Neuronal stem cell (in vitro differentiated cells): ENCODE measurements around the gene THEM5.

Source experiments
- DNase-seq: peaks from one replicate; pipeline ENCODE4 v3.0.0-alpha.2; 2013; ENCODE audit warnings: low spot score
- H2AFZ ChIP-seq: one replicate; pipeline ENCODE4 v1.6.1; 2013; ENCODE audit warnings: mild to moderate bottlenecking, low read length, inconsistent platforms
- H2AK5ac ChIP-seq: 2 replicates; pipeline ENCODE4 v1.6.1; 2013; ENCODE audit warnings: low read depth, mild to moderate bottlenecking, inconsistent platforms, low read length, moderate library complexity, mixed read lengths
- H2BK120ac ChIP-seq: 2 replicates; pipeline ENCODE4 v1.6.1; 2013; ENCODE audit warnings: low read depth, mild to moderate bottlenecking, inconsistent platforms, low read length, moderate library complexity, mixed read lengths
- H2BK12ac ChIP-seq: one replicate; pipeline ENCODE4 v1.6.1; 2013; ENCODE audit warnings: low read length, inconsistent platforms
- H2BK15ac ChIP-seq: 2 replicates; pipeline ENCODE4 v1.6.1; 2013; ENCODE audit warnings: mild to moderate bottlenecking, low read length, inconsistent platforms, mixed read lengths
- H2BK5ac ChIP-seq: one replicate; pipeline ENCODE4 v1.6.1; 2013; ENCODE audit warnings: inconsistent platforms, mild to moderate bottlenecking, low read length, moderate library complexity
- H3K14ac ChIP-seq: one replicate; pipeline ENCODE4 v1.6.1; 2013; ENCODE audit warnings: low read length, inconsistent platforms
- H3K18ac ChIP-seq: 2 replicates; pipeline ENCODE4 v1.6.1; 2013; ENCODE audit warnings: low read length, inconsistent platforms
- H3K23ac ChIP-seq: 2 replicates; pipeline ENCODE4 v1.6.1; 2013; ENCODE audit warnings: low read depth, mild to moderate bottlenecking, mixed read lengths, low read length, inconsistent platforms; ENCODE audit not compliant: poor library complexity
- H3K27ac ChIP-seq: replicated peaks from 3 replicates; pipeline ENCODE4 v1.5.1; 2013; ENCODE audit warnings: low read length, inconsistent platforms
- H3K27me3 ChIP-seq, 3 experiments: 2 replicates each; pipeline ENCODE4 v1.6.1; 2013; ENCODE audit warnings: low read length in 3 of 3, mild to moderate bottlenecking in 2 of 3, inconsistent platforms in 1 of 3, low read depth in 1 of 3, mixed read lengths in 1 of 3, moderate library complexity in 1 of 3; ENCODE audit not compliant: control insufficient read depth in 3 of 3, insufficient read depth in 3 of 3
- H3K36me3 ChIP-seq, 2 donors: replicated peaks in 1 of 2; 2 replicates each; pipeline ENCODE4 v1.6.1; 2013; ENCODE audit warnings: low read length in 2 of 2; ENCODE audit not compliant: control insufficient read depth in 2 of 2, insufficient read depth in 2 of 2
- H3K4ac ChIP-seq: 2 replicates; pipeline ENCODE4 v1.6.1; 2013; ENCODE audit warnings: inconsistent platforms, mild to moderate bottlenecking, low read length, moderate library complexity
- H3K4me1 ChIP-seq, 2 donors: 1 replicate in 1 of 2; 2 replicates in 1 of 2; pipeline ENCODE4 v1.6.1; 2013; ENCODE audit warnings: low read length in 2 of 2, low read depth in 1 of 2; ENCODE audit not compliant: control insufficient read depth in 2 of 2, insufficient read depth in 1 of 2
- H3K4me2 ChIP-seq: one replicate; pipeline ENCODE4 v1.6.1; 2013; ENCODE audit warnings: mild to moderate bottlenecking, low read length, inconsistent platforms; ENCODE audit not compliant: insufficient read depth, poor library complexity, severe bottlenecking
- H3K4me3 ChIP-seq, 2 donors: 2 replicates each; pipeline ENCODE4 v1.5.1; 2013; ENCODE audit warnings: low read length in 2 of 2, mild to moderate bottlenecking in 2 of 2, inconsistent platforms in 1 of 2, moderate library complexity in 1 of 2
- H3K79me1 ChIP-seq: one replicate; pipeline ENCODE4 v1.6.1; 2013; ENCODE audit warnings: low read depth, mild to moderate bottlenecking, inconsistent platforms, low read length, moderate library complexity
- H3K9ac ChIP-seq: one replicate; pipeline ENCODE4 v1.6.1; 2013; ENCODE audit warnings: mild to moderate bottlenecking, low read depth, low read length, inconsistent platforms; ENCODE audit not compliant: poor library complexity
- H3K9me3 ChIP-seq, 2 donors: replicated peaks in 1 of 2; 2 replicates each; pipeline versions ENCODE3 to v1.6.1; 2013; ENCODE audit warnings: low read length in 2 of 2, mild to moderate bottlenecking in 2 of 2, inconsistent platforms in 1 of 2, low read depth in 1 of 2, mixed read lengths in 1 of 2, moderate library complexity in 1 of 2; ENCODE audit not compliant: control insufficient read depth in 2 of 2, insufficient read depth in 1 of 2
- H4K8ac ChIP-seq: one replicate; pipeline ENCODE4 v1.6.1; 2013; ENCODE audit warnings: low read depth, mild to moderate bottlenecking, inconsistent platforms, low read length, moderate library complexity
- H4K91ac ChIP-seq: one replicate; pipeline ENCODE4 v1.6.1; 2013; ENCODE audit warnings: low read length, low read depth, mild to moderate bottlenecking, inconsistent platforms; ENCODE audit not compliant: poor library complexity
- WGBS, 2 donors: extraction: QIAGEN DNeasy Blood & Tissue Kit; methylation state at CpG; one replicate each; pipeline ENCODE4 v1.1.7; 2013; ENCODE audit warnings: missing lambda C conversion rate in 2 of 2, mixed read lengths in 1 of 2; ENCODE audit not compliant: insufficient read length in 2 of 2, insufficient replicate concordance in 1 of 2; ENCODE audit errors: extremely low coverage in 2 of 2; 5-methylcytosine and 5-hydroxymethylcytosine counted together

Gene THEM5

DNA sequence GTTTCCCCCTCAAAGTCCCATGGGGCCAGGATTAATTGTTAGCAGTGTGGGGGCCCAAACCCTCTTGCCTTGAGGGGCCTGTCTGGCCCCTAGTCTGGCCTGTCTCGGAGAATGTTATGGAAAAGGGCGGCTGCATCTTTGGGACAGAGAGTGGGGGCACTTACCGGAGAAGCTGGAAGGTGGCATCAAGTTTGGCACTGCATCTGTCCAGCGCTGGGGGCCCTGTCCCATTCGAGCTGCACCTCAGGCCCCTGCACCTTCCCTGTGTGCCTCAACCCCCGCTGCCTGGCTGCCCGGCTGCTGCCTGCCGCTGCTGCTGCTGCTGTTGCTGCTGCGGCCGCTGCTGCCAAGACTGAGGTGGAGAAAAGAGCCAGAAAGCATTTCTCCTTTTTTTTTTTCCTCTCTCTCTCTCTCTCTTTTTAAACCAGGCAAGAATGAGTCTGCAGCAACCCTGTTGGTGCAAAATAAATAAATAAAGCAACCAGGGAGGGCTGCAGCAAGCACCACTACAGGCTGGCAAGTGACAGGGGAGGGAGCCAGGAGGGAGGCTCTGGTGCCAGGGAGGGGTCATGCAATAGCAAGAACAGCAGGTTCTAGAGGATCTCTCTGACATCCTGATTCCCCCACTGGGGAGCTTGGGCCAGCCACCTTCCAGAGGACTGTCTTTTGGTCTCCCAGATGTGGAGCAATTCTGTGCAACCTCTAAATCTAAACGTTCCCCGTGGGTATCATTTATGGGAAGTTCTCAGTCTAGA is 48.3 kb downstream of the THEM5 start, which contains the start of gene LINGO4:
Gene LINGO4 (minus strand): TSS at position 354 of the 755 bp plus-strand sequence. CDS start 2,715 bp downstream, outside the sequence.
- no CpG with 5 or more reads among the region's 12 CpGs for WGBS, 2 donors
- H3K27me3 ChIP-seq, result peaks cover 0 to 83% (median 0%) of the 10 kb centered on the region in 3 experiments
- H3K4me1 ChIP-seq, result peaks cover 0 to 2% of the 10 kb centered on the region in 2 donors

DNA sequence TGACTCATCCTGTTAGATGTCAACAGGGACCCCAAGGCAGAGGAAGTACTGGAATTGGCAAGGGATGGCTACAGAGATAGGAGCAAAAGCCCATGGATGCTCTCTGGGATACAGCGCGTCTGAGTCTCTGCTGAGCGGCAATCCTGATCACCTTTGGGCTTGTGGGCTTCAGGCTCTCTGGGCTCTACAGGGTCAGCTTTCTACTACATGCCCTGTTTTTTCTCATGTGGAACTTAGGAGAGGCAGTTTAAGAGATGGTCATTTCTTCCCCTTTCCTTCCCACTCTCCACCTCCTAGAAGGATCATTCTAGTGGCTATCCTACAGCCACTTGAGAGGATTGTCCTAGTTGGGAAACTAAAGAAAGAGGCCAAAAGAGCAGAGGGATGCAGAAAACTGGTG is 49.6 kb downstream of the THEM5 start:
- Histone ChIP-seq H3K4ac (no peak overlapping the region), H3K79me1 (peaks cover 1% of the 10 kb centered on the region), H3K4me1 (peaks cover 1 to 6% of the 10 kb centered on the region in 2 donors), H3K9me3 (no peaks in the 10 kb centered on the region), H2BK120ac (no peak overlapping the region), H4K91ac (no peak overlapping the region), H2BK12ac (no peak overlapping the region), H3K4me2 (no peak overlapping the region), H3K14ac (no peak overlapping the region), H3K18ac (no peak overlapping the region), H4K8ac (no peak overlapping the region), H3K23ac (no peak overlapping the region), H2BK5ac (no peak overlapping the region), H2AFZ (no peak overlapping the region), H3K27me3 (peaks cover 0 to 80% (median 0%) of the 10 kb centered on the region in 3 experiments), H2AK5ac (no peak overlapping the region), H2BK15ac (no peak overlapping the region), H3K9ac (no peak overlapping the region), H3K27ac (no peak overlapping the region), H3K4me3 (no peak overlapping the region), H3K36me3 (no peaks in the 10 kb centered on the region)
- DNase-seq, result no peak
- no CpG with 5 or more reads among the region's 3 CpGs for WGBS, 2 donors

More for the DNA sequence above, 48.3 kb downstream of the THEM5 start, which contains the start of gene LINGO4:
- Histone ChIP-seq H3K9ac (no peak within 1 kb of the TSS), H3K23ac (no peak within 1 kb of the TSS), H2BK15ac (no peak within 1 kb of the TSS), H2AK5ac (peak within 1 kb of the TSS; percentile 5), H3K27ac (no peak within 1 kb of the TSS), H4K91ac (no peak within 1 kb of the TSS), H3K4ac (no peak within 1 kb of the TSS), H3K36me3 (no peaks in the 10 kb centered on the region), H4K8ac (no peak within 1 kb of the TSS), H3K4me2 (no peak within 1 kb of the TSS), H2BK5ac (no peak within 1 kb of the TSS), H2BK12ac (no peak within 1 kb of the TSS), H2BK120ac (no peak within 1 kb of the TSS), H3K4me3 (no peak within 1 kb of the TSS), H3K14ac (no peak within 1 kb of the TSS), H3K9me3 (no peaks in the 10 kb centered on the region), H3K79me1 (peaks cover 1% of the 10 kb centered on the region), H2AFZ (no peak within 1 kb of the TSS), H3K18ac (peak within 1 kb of the TSS; percentile 48)
- DNase-seq, result no peak

- peaks cover 0 to 76% (median 0%) of the 10 kb centered on the region in 3 experiments for H3K27me3 ChIP-seq
- H3K4me2 ChIP-seq, result no peak overlapping the region
- H3K27ac ChIP-seq, result no peak overlapping the region
- no peak overlapping the region for H3K18ac ChIP-seq
- no peak overlapping the region for H2BK15ac ChIP-seq
- no peak overlapping the region for H3K4me3 ChIP-seq
- H4K8ac ChIP-seq, result no peak overlapping the region
- H3K4me1 ChIP-seq, result peaks cover 2 to 8% of the 10 kb centered on the region in 2 donors
- no peak overlapping the region for H2AFZ ChIP-seq
- no peaks in the 10 kb centered on the region for H3K9me3 ChIP-seq
- H4K91ac ChIP-seq, result no peak overlapping the region
- no peak overlapping the region for H2BK5ac ChIP-seq
- no peak overlapping the region for H3K4ac ChIP-seq
- H3K79me1 ChIP-seq, result peaks cover 1% of the 10 kb centered on the region
- no peak overlapping the region for H2BK12ac ChIP-seq
- no peak overlapping the region for H3K9ac ChIP-seq
- DNase-seq, result no peak
- H3K36me3 ChIP-seq, result no peaks in the 10 kb centered on the region
- H3K23ac ChIP-seq, result no peak overlapping the region
- no peak overlapping the region for H3K14ac ChIP-seq
- H2AK5ac ChIP-seq, result no peak overlapping the region
- no peak overlapping the region for H2BK120ac ChIP-seq
Observed at GRCh38 chr1:151803164-151803563, 50.3 kb downstream of the THEM5 start.

GRCh38 chr1:151802372-151802771 is 51.1 kb downstream of the THEM5 start:
- no peak overlapping the region for H3K14ac ChIP-seq
- no peak for DNase-seq
- WGBS, 2 donors, result no CpG with 5 or more reads among the region's 5 CpGs
- no peak overlapping the region for H3K9ac ChIP-seq
- H3K23ac ChIP-seq, result peak overlapping the region; percentile 48
- H4K8ac ChIP-seq, result no peak overlapping the region
- H4K91ac ChIP-seq, result no peak overlapping the region
- no peaks in the 10 kb centered on the region for H3K79me1 ChIP-seq
- H2BK12ac ChIP-seq, result no peak overlapping the region
- H3K4me3 ChIP-seq, result no peak overlapping the region
- no peak overlapping the region for H2AFZ ChIP-seq
- H3K4me2 ChIP-seq, result no peak overlapping the region
- peaks cover 0 to 68% (median 0%) of the 10 kb centered on the region in 3 experiments for H3K27me3 ChIP-seq
- H3K9me3 ChIP-seq, result no peaks in the 10 kb centered on the region
- no peak overlapping the region for H2BK5ac ChIP-seq
- H2BK15ac ChIP-seq, result no peak overlapping the region
- H2BK120ac ChIP-seq, result no peak overlapping the region
- no peak overlapping the region for H3K4ac ChIP-seq
- H3K4me1 ChIP-seq, result peaks cover 2 to 8% of the 10 kb centered on the region in 2 donors
- no peak overlapping the region for H2AK5ac ChIP-seq
- H3K27ac ChIP-seq, result no peak overlapping the region
- H3K18ac ChIP-seq, result no peak overlapping the region
- H3K36me3 ChIP-seq, result peaks cover 0 to 2% of the 10 kb centered on the region in 2 donors
